Right lobe of liver (tissue), 6 donors: ENCODE results near the gene DYNC2LI1. TPM values are rescaled to one million over a fixed set of nuclear protein-coding genes. Genes with fewer than 3 reads are reported as not detected.

Experiments
- ATAC-seq, 4 donors: fragments of 200-7000 bp; cut with Tn5 transposase; one replicate each; pipeline ENCODE4 v1.9.1; 2020; ENCODE audit warnings: mild to moderate bottlenecking in 4 of 4, moderate library complexity in 4 of 4
- DNase-seq, 3 donors: peaks; one replicate each; pipeline ENCODE4 v3.0.0-alpha.2; 2020
- H3K27ac ChIP-seq, 3 donors: fragments of 200-600 bp; one replicate each; pipeline ENCODE4 v1.8.0; 2022
- H3K27me3 ChIP-seq, 2 donors: fragments of 200-600 bp; one replicate each; pipeline ENCODE4 v1.8.0; 2022
- H3K36me3 ChIP-seq, 4 donors: fragments of 200-600 bp; sonication (generic) in 1 of 4; one replicate each; pipeline versions ENCODE4 v1.5.1 to v1.8.0; 2017 to 2022; ENCODE audit warnings: control low read depth in 1 of 4
- H3K4me1 ChIP-seq, 4 donors: fragments of 200-600 bp; sonication (generic) in 1 of 4; one replicate each; pipeline versions ENCODE4 v1.5.1 to v1.8.0; 2017 to 2022; ENCODE audit warnings: control low read depth in 1 of 4
- H3K4me3 ChIP-seq, 3 donors: fragments of 200-600 bp; one replicate each; pipeline ENCODE4 v1.8.0; 2022
- H3K9me3 ChIP-seq, 4 donors: fragments of 200-600 bp; sonication (generic) in 1 of 4; one replicate each; pipeline versions ENCODE4 v1.5.1 to v1.8.0; 2017 to 2022; ENCODE audit warnings: control low read depth in 1 of 4
- CTCF ChIP-seq, 4 donors: fragments of 200-600 bp in 3 of 4; fragments of 450-650 bp in 1 of 4; IDR thresholded peaks; one replicate each; pipeline versions ENCODE4 v1.5.1 to v1.8.0; 2016 to 2022; ENCODE audit warnings: antibody characterized with exemption in 4 of 4, mild to moderate bottlenecking in 2 of 4
- POLR2A ChIP-seq: fragments of 450-650 bp; IDR thresholded peaks from one replicate; pipeline ENCODE4 v1.6.1; 2017; ENCODE audit warnings: antibody characterized with exemption, mild to moderate bottlenecking
- WGBS: methylation state at CpG from one replicate; pipeline ENCODE4 v1.1.6; 2018; ENCODE audit warnings: low coverage, low lambda C conversion rate; ENCODE audit not compliant: insufficient coverage; ENCODE audit errors: missing lambda C conversion rate; 5-methylcytosine and 5-hydroxymethylcytosine counted together
- intact Hi-C, 2 donors: fragments of 100-400 bp; cut with DNase I; formaldehyde crosslinking; loops; one replicate each; pipeline versions ENCODE4 v1.11.2 to v1.14.1; 2022
- total RNA-seq, 6 experiments: library from RNA; depleted of rRNA in 2 of 6; stranded (reverse); fragments of >200 nt in 2 of 6; fragmentation: NEBNext Ultra II Directional in 3 of 6; extraction: Animal tissue kit (Norgen Biotek cat#: 25700) in 3 of 6; gene quantifications; one replicate each; pipeline versions ENCODE4 v1.1.0 to v1.2.4, GENCODE V29; 2016 to 2023
- donor health status: DM: no; HTN: yes; CAD: no.
- donor health status: DM: no; HTN: no; CAD: no.
- donor health status: DM: no; HTN: no; CAD: no.
- donor health status: DM: no; HTN: yes; CAD: no.
- donor health status: DM: no; HTN: yes; CAD: no.

Gene DYNC2LI1
- total RNA-seq, 6 experiments from 2014 or later = 3.2 to 6.9 (median 6.2) TPM

GRCh38 chr2:43810452-43810851 is 36.6 kb downstream of the DYNC2LI1 start:
- no peak for DNase-seq
- Histone ChIP-seq H3K27ac (peak overlapping the region in 1 of 3 donors; percentile 73), H3K4me3 (no peak overlapping the region), H3K4me1 (peaks cover 0 to 39% (median 18%) of the 10 kb centered on the region in 4 donors), H3K9me3 (no peaks in the 10 kb centered on the region), H3K36me3 (no peaks in the 10 kb centered on the region), H3K27me3 (no peaks in the 10 kb centered on the region)
- intact Hi-C loops = no loop called here
- TF ChIP-seq POLR2A (no peak), CTCF (IDR thresholded peaks at IDR 0.05) (no peak)
- no peak for ATAC-seq
- 43% methylated on average over 2 of the region's 2 CpGs for WGBS

GRCh38 chr2:43810888-43811287 is 37.0 kb downstream of the DYNC2LI1 start:
- Histone ChIP-seq H3K27ac (no peak overlapping the region), H3K4me3 (no peak overlapping the region), H3K4me1 (peaks cover 0 to 35% (median 16%) of the 10 kb centered on the region in 4 donors), H3K36me3 (no peaks in the 10 kb centered on the region), H3K27me3 (no peaks in the 10 kb centered on the region), H3K9me3 (no peaks in the 10 kb centered on the region)
- TF ChIP-seq CTCF (IDR thresholded peaks at IDR 0.05) (no peak), POLR2A (no peak)
- ATAC-seq (no peak), DNase-seq (no peak)
- 61% methylated on average over 1 of the region's 1 CpG for WGBS
- intact Hi-C loops = no loop called here

- Histone ChIP-seq H3K27me3 (no peaks in the 10 kb centered on the region), H3K36me3 (peaks cover 0 to 10% (median 0%) of the 10 kb centered on the region in 4 donors), H3K9me3 (no peaks in the 10 kb centered on the region), H3K27ac (no peak overlapping the region), H3K4me3 (no peak overlapping the region), H3K4me1 (peaks cover 0 to 31% (median 10%) of the 10 kb centered on the region in 4 donors)
- no peak for DNase-seq
- 77% methylated on average over 2 of the region's 2 CpGs for WGBS
- TF ChIP-seq POLR2A (no peak), CTCF (IDR thresholded peaks at IDR 0.05) (no peak)
- intact Hi-C loops = no loop called here
- ATAC-seq = no peak
Observed at GRCh38 chr2:43812006-43812405, 38.2 kb downstream of the DYNC2LI1 start.

GRCh38 chr2:43812947-43813346 is 39.1 kb downstream of the DYNC2LI1 start:
- ATAC-seq (no peak), DNase-seq (no peak)
- Histone ChIP-seq H3K27ac (no peak overlapping the region), H3K9me3 (no peaks in the 10 kb centered on the region), H3K36me3 (peaks cover 0 to 12% (median 0%) of the 10 kb centered on the region in 4 donors), H3K4me1 (peaks cover 0 to 21% (median 5%) of the 10 kb centered on the region in 4 donors), H3K27me3 (no peaks in the 10 kb centered on the region), H3K4me3 (no peak overlapping the region)
- intact Hi-C loops = no loop called here
- TF ChIP-seq CTCF (IDR thresholded peaks at IDR 0.05) = no peak
- TF ChIP-seq POLR2A = no peak
- WGBS = 51% methylated on average over 2 of the region's 2 CpGs

GRCh38 chr2:43814711-43815110 is 40.9 kb downstream of the DYNC2LI1 start:
- ATAC-seq = no peak
- DNase-seq = no peak
- H3K4me3 ChIP-seq = no peak overlapping the region
- TF ChIP-seq CTCF (IDR thresholded peaks at IDR 0.05) = no peak
- no peak for TF ChIP-seq POLR2A
- intact Hi-C loops = no loop called here
- peaks cover 0 to 10% (median 4%) of the 10 kb centered on the region in 4 donors for H3K4me1 ChIP-seq
- WGBS = 82% methylated on average over 3 of the region's 3 CpGs
- H3K9me3 ChIP-seq = no peaks in the 10 kb centered on the region
- H3K27me3 ChIP-seq = no peaks in the 10 kb centered on the region
- peaks cover 0 to 17% (median 0%) of the 10 kb centered on the region in 4 donors for H3K36me3 ChIP-seq
- no peak overlapping the region for H3K27ac ChIP-seq
